ENCODE data around the gene BEST1.

Gene BEST1

GRCh38 chr11:61911701-61912529, 38.2 kb upstream of the BEST1 start:
- TF ChIP-seq REST (IDR thresholded peaks at IDR 0.05; ENCODE audit: low read depth) (no peak), NFIC (IDR thresholded peaks at IDR 0.05) (no peak), USF1 (IDR thresholded peaks at IDR 0.05) (no peak), EP300 (IDR thresholded peaks at IDR 0.05; ENCODE audit: borderline replicate concordance) (no peak), RAD21 (IDR thresholded peaks at IDR 0.05; ENCODE audit: low read depth) (no peak), ZBTB7A (IDR thresholded peaks at IDR 0.05; ENCODE audit: low read depth) (no peak), EGR1 (IDR thresholded peaks at IDR 0.05) (no peak), FOXM1 (IDR thresholded peaks at IDR 0.05; ENCODE audit: borderline replicate concordance, low read depth) (no peak), CREB1 (IDR thresholded peaks at IDR 0.05; ENCODE audit: low read depth) (no peak), CEBPB (IDR thresholded peaks at IDR 0.05) (no peak), TEAD4 (IDR thresholded peaks at IDR 0.05) (no peak), TCF12 (IDR thresholded peaks at IDR 0.05; ENCODE audit: low read depth) (no peak), YY1 (IDR thresholded peaks at IDR 0.05; ENCODE audit: low read depth) (no peak), MAX (IDR thresholded peaks at IDR 0.05) (no peak), TAF1 (IDR thresholded peaks at IDR 0.05; ENCODE audit: low read depth) (no peak)

- no peak for TF ChIP-seq EP300 (IDR thresholded peaks at IDR 0.05; ENCODE audit: borderline replicate concordance)
- TF ChIP-seq MAX (IDR thresholded peaks at IDR 0.05): no peak
- TF ChIP-seq CEBPB (IDR thresholded peaks at IDR 0.05): no peak
These were observed 37.6 kb upstream of the BEST1 start for GRCh38 chr11:61912530-61912898.

GRCh38 chr11:61912991-61913698, 37.0 kb upstream of the BEST1 start:
- TF ChIP-seq USF1 (IDR thresholded peaks at IDR 0.05): no peak
- no peak for TF ChIP-seq NFIC (IDR thresholded peaks at IDR 0.05)
- no peak for TF ChIP-seq MAX (IDR thresholded peaks at IDR 0.05)
- TF ChIP-seq RAD21 (IDR thresholded peaks at IDR 0.05; ENCODE audit: low read depth): no peak
- no peak for TF ChIP-seq REST (IDR thresholded peaks at IDR 0.05; ENCODE audit: low read depth)
- TF ChIP-seq EGR1 (IDR thresholded peaks at IDR 0.05): no peak
- TF ChIP-seq CREB1 (IDR thresholded peaks at IDR 0.05; ENCODE audit: low read depth): no peak
- TF ChIP-seq TEAD4 (IDR thresholded peaks at IDR 0.05): no peak
- TF ChIP-seq YY1 (IDR thresholded peaks at IDR 0.05; ENCODE audit: low read depth): no peak
- no peak for TF ChIP-seq TAF1 (IDR thresholded peaks at IDR 0.05; ENCODE audit: low read depth)
- no peak for TF ChIP-seq TCF12 (IDR thresholded peaks at IDR 0.05; ENCODE audit: low read depth)

- TF ChIP-seq EGR1 (IDR thresholded peaks at IDR 0.05) (no peak), TEAD4 (IDR thresholded peaks at IDR 0.05) (no peak)
These were observed 36.3 kb upstream of the BEST1 start for GRCh38 chr11:61913699-61914395.

GRCh38 chr11:61914471-61915171, 35.5 kb upstream of the BEST1 start:
- TF ChIP-seq EGR1 (IDR thresholded peaks at IDR 0.05) (no peak), TAF1 (IDR thresholded peaks at IDR 0.05; ENCODE audit: low read depth) (no peak), NFIC (IDR thresholded peaks at IDR 0.05) (no peak), YY1 (IDR thresholded peaks at IDR 0.05; ENCODE audit: low read depth) (no peak), ZBTB7A (IDR thresholded peaks at IDR 0.05; ENCODE audit: low read depth) (no peak), CEBPB (IDR thresholded peaks at IDR 0.05) (no peak)
